NOMO-1 treated with DMSO at 0.1 percent for 48 hours (cell line): ENCODE results near the gene CD6.
"Not testable (repeated sequence)": the region's sequence is repeated elsewhere in the genome, so short reads cannot be mapped to it uniquely, and the experiment has no call there.

ENCODE experiments used
- DNase-seq: peaks from one replicate; lab custom pipeline; 2025; ENCODE audit not compliant: unreplicated experiment; lab: John Stamatoyannopoulos, UW

Gene CD6

DNA sequence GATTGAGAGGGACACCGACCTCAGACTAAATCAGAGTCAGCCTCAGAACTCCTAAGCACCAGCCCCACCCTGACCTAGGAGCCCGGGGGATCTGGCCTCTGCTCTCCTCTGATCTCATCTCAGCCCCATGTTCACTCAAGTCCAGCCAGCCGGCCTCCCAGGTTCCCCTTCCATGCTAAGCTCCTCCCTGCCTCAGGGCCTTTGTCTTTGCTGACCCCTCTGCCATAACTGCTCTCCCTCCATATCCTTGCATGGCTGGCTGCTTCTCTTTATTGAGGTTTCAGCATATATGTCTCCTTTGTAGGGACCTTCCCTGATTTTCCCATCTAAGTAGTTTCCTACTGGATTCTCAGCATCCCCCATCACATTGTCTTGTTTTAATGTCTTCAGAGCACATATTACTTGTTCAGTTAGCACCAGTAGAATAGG is 18.7 kb upstream of the CD6 start:
- DNase-seq: no peak

DNA sequence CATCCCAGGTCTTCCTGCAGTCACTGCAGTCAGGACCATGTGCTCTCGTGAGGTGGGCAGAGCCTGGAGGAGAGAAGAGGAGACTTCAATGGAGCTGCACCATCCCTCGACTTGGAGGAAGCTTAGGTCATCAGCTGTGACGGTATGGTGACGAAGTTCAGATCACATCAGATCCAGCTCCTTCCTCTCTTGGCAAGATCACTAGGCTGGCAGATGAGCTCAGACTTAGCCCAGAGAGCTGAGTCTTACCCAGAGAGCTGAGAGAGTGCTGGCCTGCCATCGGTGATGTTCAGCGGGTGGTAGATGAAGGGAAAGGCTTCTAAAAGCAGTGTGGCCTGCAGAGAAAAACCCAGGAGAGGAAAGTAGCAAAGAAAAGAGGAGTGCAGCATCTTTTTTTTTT is 17.7 kb upstream of the CD6 start:
- no peak for DNase-seq

DNA sequence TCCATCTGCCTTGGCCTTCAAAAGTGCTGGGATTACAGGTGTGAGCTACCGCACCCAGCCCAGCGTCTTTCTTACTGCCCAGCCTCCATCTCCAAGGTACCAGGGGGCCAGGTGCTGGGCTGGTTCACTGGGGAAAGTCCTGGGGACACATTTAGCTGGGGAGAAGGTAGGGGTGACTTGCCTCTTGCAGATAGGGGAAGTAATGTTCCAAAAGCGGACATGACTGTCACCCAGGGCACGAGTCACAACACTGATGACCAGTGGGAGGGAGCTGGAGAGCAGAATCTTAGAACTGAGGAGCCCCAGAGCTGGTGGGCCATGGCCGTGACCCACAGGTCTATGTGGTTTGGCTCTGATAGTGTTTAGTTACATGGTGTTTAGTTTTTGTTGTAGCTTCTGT is 17.1 kb upstream of the CD6 start:
- peak; percentile 59 for DNase-seq

DNA sequence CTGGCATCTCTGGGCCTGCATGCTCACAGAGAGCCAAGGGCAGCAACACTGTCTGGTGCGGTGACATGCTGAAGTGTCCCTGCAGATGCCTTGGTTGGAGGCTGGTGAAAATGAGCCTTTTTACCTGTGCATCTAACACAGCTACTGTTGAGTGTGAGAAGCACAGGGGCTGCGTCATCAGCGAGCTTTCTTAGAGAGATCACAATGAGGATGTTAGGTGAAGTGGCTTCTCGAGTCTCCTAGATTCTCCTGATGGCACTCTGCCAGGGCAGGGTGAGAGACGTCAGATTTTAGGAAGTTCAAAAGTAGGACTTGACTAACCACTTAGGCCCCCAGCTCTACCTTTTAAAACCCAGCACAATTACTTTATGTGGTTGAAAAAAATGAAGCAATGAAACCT is 15.9 kb upstream of the CD6 start:
- DNase-seq: peak; percentile 22

DNA sequence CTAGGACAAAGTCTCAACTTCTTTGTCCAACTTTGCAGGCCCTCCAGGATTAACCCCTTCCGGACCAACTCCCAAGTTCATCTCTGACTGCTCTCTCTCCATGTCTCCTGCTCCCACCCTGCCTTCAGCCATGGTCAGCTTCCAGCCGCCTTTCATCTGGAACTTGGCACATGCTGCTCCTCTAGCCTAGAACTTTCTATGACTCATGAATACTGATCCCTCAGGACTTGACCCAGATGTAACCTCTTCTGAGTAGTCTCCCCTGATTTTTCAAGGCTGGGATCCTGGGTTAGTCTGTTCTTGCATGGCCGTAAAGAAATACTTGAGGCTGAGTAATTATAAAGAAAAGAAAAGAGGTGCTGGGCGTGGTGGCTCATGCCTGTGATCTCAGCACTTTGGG is 14.3 kb upstream of the CD6 start:
- DNase-seq: no peak

DNA sequence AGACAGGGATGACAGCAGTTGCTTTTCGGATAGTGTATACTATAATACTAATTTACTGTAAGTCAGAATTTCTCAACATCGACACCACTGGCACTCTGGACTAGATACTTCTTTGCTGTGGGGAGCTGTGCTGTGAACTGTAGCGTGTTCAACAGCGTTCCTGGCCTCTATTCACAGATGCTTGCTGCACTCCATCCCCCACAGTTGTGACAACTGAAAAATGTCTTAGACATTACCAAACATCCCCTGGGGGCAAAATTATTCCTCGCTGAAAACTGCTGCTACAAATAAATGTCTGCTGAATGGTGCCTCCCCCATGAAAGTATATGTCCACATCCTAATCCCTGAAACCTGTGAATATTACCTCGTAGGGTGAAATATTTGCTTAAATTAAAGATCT is 12.0 kb upstream of the CD6 start:
- no peak for DNase-seq

DNA sequence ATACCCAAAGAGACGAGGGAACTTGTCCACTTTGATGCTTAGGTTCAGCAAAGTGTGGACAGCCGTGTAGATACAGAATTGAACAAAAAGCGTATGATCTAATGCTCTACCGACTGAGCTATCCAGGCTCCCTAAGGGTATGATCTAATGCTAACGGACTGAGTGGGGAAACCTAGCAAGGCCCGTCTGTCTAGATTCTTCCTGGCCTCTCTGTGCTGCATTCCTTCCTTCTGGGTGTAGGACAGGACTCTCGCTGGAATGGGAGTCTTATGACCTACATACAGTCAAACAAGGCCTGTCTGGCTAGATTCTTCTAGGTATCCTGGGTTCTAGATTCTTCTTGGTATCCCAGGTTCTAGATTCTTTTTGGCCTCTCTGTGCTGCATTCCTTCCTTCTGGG is 11.1 kb upstream of the CD6 start:
- no peak for DNase-seq

DNA sequence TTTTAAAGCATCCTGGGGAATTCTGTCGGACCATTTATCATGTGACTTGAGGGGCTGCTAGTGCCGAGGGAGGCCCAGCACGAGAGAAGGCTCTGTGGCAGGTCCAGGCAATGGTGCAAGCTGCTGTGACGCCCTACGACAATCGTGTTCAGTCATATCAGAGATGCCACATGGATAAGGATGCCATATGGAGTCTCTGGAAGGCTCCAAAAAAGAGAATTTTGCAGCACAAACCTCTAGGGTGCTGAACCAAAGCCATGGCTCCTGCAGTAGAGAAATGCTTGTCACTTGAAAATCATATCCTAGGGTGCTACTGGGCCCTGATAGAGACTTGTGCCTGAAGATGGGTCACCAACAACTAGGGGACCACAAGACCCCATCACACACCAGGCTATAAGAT is 6.7 kb upstream of the CD6 start:
- DNase-seq: no peak

DNA sequence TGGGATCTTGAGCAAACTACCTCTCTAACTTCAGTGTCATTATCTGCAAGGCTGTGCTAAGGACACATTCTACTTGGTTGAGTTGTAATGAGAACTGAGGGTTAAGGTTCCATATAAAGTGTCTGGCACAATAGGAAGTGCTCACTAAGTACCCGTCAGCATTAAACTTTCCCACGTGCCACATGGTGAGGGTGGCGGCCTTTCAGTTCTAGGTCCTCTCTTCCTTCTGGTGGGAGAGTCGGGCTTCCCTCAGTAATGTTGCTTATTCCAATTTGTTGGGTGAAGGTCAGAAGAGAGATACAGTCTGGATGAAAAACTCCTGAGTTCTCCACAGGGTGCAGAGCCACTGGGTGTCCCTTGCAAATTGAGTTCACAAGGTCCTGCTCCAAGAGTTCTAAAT is 4.6 kb upstream of the CD6 start:
- DNase-seq: no peak

DNA sequence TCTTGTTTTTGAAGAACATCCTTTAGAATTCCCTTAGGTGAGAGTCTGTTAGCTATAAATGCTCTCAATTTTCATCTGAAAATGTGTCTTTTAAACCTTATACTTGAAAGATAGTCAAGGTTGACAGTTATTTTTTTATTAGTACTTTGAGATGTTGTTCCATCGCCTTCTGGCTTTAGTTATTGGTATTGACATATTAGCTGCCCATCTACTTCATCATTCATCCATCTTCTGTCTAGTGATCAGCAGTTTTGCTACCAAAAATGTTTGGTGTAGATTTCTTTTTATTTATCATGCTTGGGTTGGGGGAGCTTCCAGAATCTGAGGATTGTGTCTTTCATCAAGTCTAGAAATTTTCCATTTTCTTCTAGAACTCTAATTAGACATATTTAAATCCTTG is 3.3 kb upstream of the CD6 start:
- no peak for DNase-seq

DNA sequence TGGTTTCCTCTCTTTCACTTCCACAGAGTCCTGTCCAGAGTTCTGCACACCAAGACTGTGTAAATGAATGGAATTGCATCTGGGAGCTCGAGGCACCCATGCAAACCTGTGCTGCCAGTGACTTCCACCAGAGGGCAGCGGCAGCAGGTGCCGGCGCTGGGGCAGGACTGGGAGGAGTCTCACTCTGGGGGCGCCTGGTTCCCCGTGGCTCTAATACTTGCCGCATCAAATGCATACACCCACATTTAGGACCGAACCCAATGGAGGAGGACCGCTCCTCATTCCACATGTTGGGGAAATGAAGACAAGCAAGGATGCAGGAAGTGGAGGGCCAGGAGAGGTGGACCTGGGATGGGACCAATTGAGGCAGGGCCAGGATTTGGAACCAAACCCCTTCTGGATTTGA is 1.1 kb upstream of the CD6 start:
- DNase-seq: peak; percentile 33

DNA sequence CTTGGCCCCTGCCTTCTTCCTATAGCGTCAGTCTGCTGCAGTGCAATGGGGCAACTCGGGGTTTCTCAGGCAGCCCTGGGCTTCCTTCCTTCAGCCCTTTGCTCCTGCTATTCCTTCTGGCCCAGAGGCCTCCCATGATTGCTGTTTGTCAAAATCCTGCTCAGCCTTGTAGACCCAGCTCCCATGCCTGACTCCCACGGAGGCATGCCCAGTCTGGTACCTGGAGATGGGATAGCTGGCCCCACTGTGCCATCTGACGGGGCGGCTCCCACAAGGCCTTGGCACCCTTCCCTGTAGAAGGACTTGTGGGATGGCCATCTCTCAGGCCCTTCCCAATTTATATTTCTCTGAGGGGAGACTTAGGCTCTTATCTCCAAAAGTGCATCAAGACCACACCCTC is 590 bp upstream of the CD6 start:
- DNase-seq: no peak

DNA sequence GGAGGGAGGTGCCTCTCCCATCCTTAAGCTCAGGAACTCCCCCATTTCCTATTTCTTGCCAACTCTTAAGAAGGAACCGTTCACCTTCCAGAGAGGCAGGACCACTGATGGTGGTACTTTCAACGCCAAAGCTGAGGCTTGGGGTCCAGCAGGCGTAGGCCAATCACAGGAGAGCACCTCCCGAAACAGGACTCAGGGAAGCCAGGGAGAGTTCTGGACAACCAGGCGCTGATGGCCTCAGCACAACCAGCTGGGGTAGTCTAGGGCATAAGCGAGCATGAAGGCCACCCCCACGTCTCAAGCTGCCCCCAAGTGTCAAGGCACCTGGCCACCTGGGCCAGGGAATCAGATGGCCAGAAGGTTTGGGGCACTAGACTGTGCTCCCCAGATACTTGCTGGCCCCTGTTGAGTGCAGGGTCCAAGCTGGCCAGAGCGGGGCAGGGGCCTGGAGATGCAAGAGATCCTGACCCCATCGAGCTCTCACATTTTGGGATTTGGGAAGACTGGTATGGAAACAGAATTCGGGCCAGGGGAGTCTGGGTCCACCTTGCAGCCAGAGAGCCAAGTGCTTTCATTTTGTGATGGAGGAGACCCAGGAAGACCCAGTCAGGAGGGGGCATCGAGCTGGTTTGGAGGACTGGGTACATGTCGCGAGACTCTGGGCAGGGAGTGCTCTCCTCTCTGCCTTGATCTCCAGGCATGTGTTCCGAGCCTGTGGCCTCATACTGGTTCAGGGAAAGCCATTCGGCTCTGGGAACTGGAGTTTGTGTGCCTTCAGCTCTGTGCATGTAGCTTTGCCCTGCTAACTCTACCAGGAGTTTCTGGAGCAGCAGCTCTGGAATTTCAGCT is 926 bp downstream of the CD6 start:
- no peak for DNase-seq

DNA sequence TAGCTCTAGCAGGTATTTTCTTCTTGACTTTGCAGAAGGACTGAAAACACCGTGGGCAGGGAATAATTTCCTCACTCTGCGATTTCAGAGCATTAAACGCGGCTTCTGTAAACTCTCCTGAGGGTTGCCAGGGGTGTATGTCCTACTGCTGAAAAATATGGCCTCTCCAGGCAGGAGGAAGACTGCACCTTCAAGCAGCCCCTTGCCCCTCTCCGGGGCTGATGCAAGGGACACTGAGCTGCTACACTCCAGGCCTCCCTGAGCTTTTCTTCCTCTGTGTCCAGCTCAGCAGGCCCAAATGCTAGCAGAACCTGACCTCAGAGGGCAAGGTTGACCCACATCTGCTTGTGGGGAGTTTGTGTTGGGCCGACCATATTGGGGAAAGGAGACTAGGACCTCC is 2.2 kb downstream of the CD6 start:
- DNase-seq: no peak

DNA sequence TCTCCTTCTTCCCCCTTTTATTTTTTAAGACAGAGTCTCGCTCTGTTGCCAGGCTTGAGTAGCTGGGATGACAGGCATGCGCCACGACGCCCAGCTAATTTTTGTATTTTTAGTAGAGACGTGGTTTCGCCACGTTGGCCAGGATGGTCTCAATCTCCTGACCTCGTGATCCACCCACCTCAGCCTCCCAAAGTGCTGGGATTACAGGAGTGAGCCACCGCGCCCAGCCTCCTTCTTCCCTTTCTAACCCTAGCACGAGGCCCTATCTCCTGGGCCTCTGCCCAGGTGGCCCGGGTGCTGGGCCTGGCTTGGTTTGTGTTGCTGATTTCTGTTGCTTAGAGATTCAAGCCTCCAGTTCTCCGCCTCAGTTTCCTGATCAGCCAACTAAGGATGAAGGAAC is 2.8 kb downstream of the CD6 start:
- not testable (repeated sequence) for DNase-seq

DNA sequence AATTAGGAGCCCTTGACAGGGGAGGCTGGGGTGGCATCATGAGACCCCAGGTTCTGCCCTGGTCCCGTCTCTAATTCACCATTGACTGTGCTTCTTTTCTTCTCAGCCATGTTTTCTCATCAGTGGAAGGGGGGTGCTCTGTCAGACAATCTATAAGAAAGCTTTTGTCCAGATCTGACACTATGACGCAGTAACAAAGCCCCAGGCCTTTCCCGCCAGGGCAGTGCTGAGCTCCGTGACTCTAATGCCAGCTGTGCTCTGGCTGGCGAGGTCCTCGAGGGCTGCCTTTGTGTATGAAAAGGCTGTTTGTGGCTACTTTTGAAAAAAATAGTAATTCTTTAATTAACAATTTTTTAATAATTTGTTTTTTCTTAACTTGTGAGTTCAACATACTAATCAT is 3.2 kb downstream of the CD6 start:
- DNase-seq: no peak

DNA sequence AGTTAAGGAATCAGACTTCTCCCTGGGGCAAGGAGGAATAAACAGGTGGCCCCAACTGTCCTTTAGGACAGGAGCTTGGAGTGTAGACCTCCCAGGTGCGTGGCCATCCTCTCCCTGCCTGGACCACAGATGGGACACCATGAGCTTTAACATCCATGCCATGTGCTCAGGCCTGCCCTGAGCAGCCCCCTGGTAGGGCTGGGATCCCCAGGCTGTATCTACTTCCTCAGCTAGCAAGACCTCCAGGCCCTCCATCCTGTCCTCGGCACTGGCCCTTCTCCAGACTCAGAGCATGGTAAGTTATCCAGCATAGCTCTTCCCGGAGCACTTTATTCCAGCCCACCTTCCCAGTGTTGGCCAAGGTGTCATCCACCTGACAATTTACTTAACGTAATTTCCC is 5.7 kb downstream of the CD6 start:
- no peak for DNase-seq

DNA sequence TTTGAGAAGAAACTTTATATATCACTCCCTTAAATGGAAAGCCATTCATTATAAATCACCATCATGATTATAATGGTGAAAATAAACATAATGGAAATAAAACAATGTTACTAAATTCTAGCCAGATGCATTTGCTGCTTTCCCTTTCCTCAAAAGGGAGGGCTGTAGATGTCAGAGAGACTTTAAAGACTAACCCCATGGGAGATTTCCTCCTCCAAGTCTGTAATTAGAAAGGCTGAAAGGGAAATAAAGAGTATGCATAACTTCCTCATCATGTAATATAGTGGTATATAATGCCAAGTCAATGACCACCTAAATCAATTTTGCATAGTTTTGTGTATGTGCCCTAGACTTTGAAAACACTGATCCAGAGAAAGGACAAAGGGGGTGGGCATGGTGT is 6.4 kb downstream of the CD6 start:
- no peak for DNase-seq

DNA sequence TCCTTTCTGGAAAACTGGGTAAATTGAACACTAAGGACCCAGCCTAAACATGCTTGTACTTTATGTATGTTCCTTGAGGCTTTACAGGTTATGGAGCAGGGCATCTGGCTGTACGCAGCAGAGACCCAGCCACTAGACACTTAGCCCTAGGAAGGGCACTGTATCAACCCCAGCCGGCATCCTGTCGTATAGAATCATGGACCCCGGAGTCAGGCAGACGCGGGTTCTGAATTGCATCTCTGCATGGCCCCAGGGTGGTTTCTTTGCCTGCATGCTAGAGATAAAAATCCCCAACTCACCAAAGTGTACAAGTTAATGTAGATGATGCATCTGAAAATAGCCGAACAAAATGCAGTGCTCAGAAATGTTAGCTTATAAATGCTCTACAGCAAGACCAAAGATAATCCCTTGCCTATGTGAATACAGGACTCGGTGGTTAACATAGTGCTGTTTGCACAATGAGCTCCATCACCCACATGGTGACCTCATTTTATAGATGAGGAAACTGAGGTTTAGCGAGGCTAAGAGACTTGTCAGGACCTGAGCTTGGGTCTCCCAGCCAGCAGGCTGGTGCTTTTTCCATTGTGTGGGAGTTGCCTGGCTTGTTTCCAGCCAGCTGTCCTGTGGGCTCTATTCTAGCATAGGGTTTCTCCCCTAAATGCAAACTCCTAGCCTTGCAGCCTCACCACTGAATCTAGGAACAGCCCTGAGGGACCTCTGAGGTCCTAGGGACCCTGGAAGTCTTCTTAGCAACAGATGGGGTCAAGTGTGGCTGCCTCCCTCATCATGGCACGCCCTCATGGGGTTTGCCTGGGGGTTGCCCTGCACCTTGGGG is 7.3 kb downstream of the CD6 start:
- no peak for DNase-seq

DNA sequence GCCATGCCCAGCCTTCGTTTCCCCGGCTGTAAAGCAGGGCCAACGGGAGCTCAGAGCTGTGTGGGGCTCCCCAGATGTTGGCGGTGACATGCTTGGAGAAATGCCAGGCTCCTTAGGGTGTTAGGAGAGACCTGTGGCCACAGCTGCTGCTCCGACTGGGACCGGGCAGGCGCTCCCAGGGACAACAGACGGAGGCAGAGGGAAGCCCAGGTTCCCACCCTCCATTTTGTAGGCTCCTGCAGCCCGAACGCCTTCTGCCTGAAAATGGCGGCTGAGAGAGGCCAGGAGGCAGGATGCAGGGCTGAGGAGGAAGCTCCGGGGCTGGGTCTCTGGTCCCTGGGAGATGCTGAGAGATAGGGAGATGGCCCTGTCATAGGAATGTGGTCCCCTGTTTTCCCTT is 10.0 kb downstream of the CD6 start:
- no peak for DNase-seq

DNA sequence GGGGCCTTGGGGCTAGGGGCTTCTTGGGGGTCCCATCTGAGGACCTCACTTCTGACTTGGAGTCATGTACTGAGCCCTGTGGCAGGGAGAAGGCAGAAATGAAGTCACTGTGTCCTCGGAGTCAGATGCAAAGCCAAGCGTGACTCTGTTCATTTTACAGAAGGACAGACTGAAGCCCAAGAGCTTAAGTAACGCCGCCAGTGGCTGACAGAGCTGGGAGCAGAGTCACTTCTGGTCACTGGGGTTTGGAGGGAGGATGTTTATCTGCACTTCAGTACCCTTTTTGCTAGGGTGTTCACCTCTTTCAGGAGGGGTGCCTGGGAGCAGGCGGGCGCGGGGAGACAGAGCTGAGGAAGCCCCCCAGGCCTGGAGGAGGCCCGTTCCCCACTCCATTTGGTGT is 10.7 kb downstream of the CD6 start:
- DNase-seq: no peak

DNA sequence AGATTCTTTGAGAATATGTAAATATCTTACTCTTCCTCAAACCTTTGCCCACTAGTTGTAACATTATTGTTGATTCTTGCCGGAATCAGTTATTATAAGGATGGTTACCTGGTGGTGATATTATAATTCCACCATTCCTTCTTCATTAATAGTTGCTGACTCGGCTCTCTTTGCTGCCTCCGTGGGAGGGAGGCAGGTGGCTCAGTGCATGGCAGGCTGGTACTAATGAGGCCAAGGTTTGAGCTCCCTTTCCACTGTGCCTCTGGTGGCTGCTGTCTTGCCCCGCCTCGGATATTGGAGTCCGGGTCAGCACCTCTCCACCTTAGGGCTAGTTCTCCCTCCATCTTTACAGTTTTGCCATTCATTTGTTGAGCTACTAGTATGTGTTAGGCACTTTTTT is 12.7 kb downstream of the CD6 start:
- DNase-seq: no peak
